Right cardiac atrium (tissue), 5 donors: ENCODE data around the gene CROCC2. TPM values are rescaled to one million over a fixed set of nuclear protein-coding genes. Genes with fewer than 3 reads are reported as not detected.

Source experiments
- ATAC-seq, 2 donors: fragments of 200-7000 bp; cut with Tn5 transposase; one replicate each; pipeline versions ENCODE4 v1.8.0 to v1.9.1; 2020; ENCODE audit warnings: moderate library complexity in 2 of 2, mild to moderate bottlenecking in 1 of 2
- DNase-seq, 3 donors: peaks; one replicate each; pipeline ENCODE4 v3.0.0-alpha.2; 2020
- H3K27ac ChIP-seq: one replicate; pipeline ENCODE4 v1.5.1; 2013; ENCODE audit warnings: mild to moderate bottlenecking, low read length, control low read depth, moderate library complexity
- H3K27me3 ChIP-seq: one replicate; pipeline ENCODE4 v1.6.1; 2013; ENCODE audit not compliant: control insufficient read depth, insufficient read depth
- H3K4me1 ChIP-seq: one replicate; pipeline ENCODE4 v1.6.1; 2013; ENCODE audit warnings: low read length; ENCODE audit not compliant: control insufficient read depth, insufficient read depth
- H3K4me3 ChIP-seq: one replicate; pipeline ENCODE4 v1.5.1; 2013; ENCODE audit warnings: low read length, control low read depth
- H3K9me3 ChIP-seq: one replicate; pipeline ENCODE4 v1.6.1; 2013; ENCODE audit warnings: low read length; ENCODE audit not compliant: control insufficient read depth
- WGBS: extraction: QIAGEN DNeasy Blood & Tissue Kit; methylation state at CpG from one replicate; pipeline ENCODE4 v1.1.7; 2013; 5-methylcytosine and 5-hydroxymethylcytosine counted together
- intact Hi-C, 4 donors: fragments of 100-400 bp; cut with DNase I; formaldehyde crosslinking; loops; one replicate each; pipeline versions ENCODE4 v1.11.0 to v1.14.0; 2022 to 2023
- polyA plus RNA-seq: library from polyadenylated mRNA; stranded (reverse); fragments of 200-250 nt; gene quantifications from one replicate; pipeline ENCODE4 v1.2.3, GENCODE V29; 2013
- total RNA-seq, 4 donors: library from RNA; stranded (reverse); fragmentation: NEBNext Ultra II Directional; extraction: Animal tissue kit (Norgen Biotek cat#: 25700); gene quantifications; one replicate each; pipeline ENCODE4 v1.2.1, GENCODE V29; 2021
- donor health status: healthy with polysubstance abuse.
- donor health status: DM: no; HTN: yes; CAD: no.
- donor health status: DM: no; HTN: no; CAD: no.
- donor health status: DM: no; HTN: yes; CAD: no; lungs with severe emphysema.
- donor health status: DM: yes; HTN: yes; CAD: no.

The CROCC2 gene
- total and polyA plus RNA-seq, 5 donors, result 0.03 TPM; not detected in 4

DNA sequence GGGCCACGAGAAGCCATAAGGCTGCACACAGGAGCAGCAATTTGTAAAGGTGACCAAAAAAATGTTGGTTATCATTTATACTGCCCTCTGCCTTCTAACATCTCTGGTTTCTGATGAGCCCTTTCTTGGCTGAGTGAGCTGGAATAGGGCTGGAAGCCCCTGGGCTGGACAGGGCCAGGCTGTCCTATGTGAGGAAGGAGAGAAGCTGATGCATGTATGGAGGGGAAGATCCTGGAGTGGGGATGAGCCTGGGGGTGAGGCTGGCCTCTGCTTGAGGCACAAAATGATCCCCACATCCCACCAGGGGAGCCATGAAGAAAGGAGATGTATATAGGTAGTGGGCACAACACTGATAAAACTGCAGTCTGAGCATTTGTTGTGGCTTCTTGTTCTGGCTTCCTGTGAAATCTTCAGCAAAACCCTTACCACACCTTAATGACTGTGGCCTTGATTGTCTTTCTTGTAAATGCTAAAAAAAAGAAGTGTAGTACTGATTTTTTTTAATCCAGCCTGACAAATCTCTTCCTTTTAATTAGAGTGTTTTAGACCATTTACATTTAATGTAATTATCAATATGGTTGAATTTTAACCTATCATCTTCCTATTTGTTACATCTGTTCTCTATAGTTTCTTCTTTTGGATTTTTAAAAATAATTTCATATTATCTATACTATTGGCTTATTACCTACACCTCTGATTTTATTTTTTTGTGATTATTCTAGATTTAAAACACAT lies 97.9 kb downstream of the CROCC2 start:
- ATAC-seq (no peak), DNase-seq (no peak)
- WGBS, result 100% methylated on average over 1 of the region's 1 CpG
- Histone ChIP-seq H3K27ac (no peak overlapping the region), H3K4me1 (no peaks in the 10 kb centered on the region), H3K27me3 (no peaks in the 10 kb centered on the region), H3K9me3 (peaks cover 6% of the 10 kb centered on the region), H3K4me3 (no peak overlapping the region)
- intact Hi-C loops, result no loop called here

DNA sequence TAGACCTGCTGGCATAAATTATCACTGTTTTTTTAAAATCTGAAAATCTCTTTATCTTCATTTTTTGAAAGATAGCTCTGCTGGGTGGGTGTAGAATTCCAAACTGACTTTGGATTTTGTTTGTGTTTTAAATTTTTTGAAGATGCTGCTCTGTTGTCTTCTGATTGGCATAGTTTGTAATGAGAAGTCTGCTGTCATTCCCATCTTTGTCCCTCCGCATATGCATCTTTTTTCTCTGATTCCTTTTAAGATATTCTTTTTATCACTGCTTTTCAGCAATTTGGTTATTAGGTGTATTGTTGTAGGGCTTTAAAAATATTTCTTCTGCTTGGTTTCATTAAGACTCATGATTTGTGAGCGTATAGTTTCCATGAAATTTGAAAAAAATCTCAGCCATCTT lies 99.4 kb downstream of the CROCC2 start:
- peaks cover 6% of the 10 kb centered on the region for H3K9me3 ChIP-seq
- 97% methylated on average over 2 of the region's 2 CpGs for WGBS
- no peak for ATAC-seq
- no peaks in the 10 kb centered on the region for H3K4me1 ChIP-seq
- intact Hi-C loops, result no loop called here
- H3K4me3 ChIP-seq, result no peak overlapping the region
- H3K27me3 ChIP-seq, result no peaks in the 10 kb centered on the region
- no peak overlapping the region for H3K27ac ChIP-seq
- no peak for DNase-seq

DNA sequence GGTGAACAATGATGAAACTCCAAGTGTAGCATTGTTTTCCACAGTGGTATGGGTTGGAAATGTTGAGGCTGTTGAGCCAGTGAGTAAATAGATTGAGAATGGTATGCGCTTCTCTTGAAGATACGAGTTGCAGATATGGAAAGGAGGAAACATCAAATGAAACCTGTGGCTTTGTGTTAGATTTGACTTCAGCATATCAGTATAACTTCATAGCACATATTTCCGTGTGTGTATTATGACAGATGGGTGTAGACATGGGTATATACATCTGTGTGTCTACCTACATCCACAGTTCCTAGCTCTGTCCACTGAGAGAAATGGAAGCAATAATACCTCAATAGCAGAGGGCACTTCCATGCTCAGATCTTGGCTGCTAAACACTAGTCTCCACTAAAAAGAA lies 100.3 kb downstream of the CROCC2 start:
- Histone ChIP-seq H3K9me3 (peaks cover 6% of the 10 kb centered on the region), H3K27ac (no peak overlapping the region), H3K4me1 (no peaks in the 10 kb centered on the region), H3K27me3 (no peaks in the 10 kb centered on the region), H3K4me3 (no peak overlapping the region)
- intact Hi-C loops, result no loop called here
- WGBS, result 91% methylated on average over 3 of the region's 3 CpGs
- no peak for DNase-seq
- no peak for ATAC-seq

DNA sequence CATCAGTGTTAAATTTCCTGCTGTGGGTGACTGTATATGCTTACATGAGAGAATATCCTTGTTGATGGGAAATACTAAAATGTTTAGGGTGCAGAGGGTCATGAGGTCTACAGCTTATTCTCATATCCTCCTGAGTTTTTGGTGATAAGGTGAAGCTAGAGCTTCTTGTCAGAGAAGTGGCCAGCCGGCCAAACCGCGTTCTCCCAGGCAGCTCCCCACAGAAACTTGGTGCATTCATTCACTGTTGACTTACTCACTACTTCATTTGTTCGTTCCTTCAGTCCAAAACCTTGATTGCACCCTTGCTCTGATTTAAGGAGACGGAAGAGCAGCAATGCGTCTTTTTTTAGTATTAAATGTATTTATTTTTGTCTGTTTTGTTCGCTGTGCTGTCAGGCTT lies 101.0 kb downstream of the CROCC2 start:
- Histone ChIP-seq H3K27ac (no peak overlapping the region), H3K4me3 (no peak overlapping the region), H3K9me3 (peaks cover 6% of the 10 kb centered on the region), H3K27me3 (no peaks in the 10 kb centered on the region), H3K4me1 (no peaks in the 10 kb centered on the region)
- DNase-seq, result no peak
- ATAC-seq, result no peak
- WGBS, result 94% methylated on average over 7 of the region's 7 CpGs
- intact Hi-C loops, result no loop called here

DNA sequence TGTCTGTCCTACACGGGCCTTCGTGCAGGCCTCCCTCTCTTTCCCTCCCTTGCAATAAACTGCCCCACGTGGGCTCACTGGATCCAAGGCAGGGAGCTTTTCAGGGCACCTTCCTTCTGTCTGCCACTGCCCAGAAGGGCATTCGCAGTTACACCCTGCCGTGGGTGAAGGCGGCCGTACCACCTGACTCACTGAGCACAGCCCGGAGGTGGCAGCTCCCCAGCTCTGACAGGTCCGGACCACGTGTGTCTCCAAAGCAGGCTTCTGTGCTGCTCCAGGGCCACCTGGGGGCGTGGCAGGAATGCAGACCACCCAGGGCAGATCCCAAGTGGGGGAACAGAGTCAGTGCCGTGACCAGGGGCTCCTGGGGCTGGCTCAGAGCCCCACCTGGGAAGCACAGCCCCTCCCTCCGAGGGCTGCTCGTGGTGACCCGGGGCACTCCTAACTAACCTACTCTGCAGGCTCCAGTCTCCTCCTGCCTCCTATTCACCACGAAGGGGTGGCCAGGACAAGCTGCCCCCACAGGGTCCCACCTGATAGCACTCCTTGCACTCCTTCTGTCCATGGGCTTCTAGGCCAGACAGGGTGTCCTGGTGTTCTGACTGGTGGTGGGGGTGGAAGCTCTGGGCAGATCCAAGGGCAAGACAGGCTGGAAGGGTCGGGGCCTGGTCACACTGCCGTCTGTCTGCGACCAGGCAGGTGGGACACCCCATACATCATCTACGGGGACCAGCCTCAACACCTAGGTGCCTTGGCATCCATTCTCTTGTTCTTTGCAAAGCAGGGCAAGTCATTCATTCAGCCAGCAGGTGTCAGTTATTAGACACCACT lies 102.0 kb downstream of the CROCC2 start:
- H3K9me3 ChIP-seq, result peaks cover 6% of the 10 kb centered on the region
- no peaks in the 10 kb centered on the region for H3K4me1 ChIP-seq
- H3K4me3 ChIP-seq, result no peak overlapping the region
- H3K27ac ChIP-seq, result no peak overlapping the region
- H3K27me3 ChIP-seq, result no peaks in the 10 kb centered on the region
- peak; percentile 35 to 45 for ATAC-seq
- intact Hi-C loops, result no loop called here
- peak in 2 of 3 donors; percentile 69 to 75 for DNase-seq
- WGBS, result 80% methylated on average over 20 of the region's 20 CpGs

DNA sequence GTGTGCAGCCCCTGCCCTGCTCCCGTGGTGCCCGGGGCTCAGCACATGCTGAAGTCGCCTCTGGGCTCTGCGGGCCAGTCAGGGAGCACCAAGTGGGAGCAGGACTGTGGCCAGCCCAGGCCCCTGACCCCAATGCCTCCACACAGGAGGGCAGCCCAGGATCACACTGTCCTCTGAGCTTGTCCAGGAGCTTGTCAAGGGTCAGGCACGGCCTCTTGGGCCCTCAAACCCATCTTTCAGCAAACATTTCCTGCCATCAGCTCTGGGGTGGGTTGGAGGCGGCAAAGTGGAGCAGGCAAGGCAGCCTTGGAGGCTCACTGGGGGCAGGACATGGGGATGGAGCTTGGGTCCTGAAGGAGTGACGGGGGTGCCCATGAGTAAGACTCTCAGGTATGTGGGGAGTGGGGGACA lies 102.6 kb downstream of the CROCC2 start:
- ATAC-seq (no peak), DNase-seq (no peak)
- peaks cover 2% of the 10 kb centered on the region for H3K9me3 ChIP-seq
- H3K4me3 ChIP-seq, result no peak overlapping the region
- H3K27me3 ChIP-seq, result no peaks in the 10 kb centered on the region
- WGBS, result 93% methylated on average over 7 of the region's 7 CpGs
- no peaks in the 10 kb centered on the region for H3K4me1 ChIP-seq
- H3K27ac ChIP-seq, result no peak overlapping the region
- intact Hi-C loops, result no loop called here

DNA sequence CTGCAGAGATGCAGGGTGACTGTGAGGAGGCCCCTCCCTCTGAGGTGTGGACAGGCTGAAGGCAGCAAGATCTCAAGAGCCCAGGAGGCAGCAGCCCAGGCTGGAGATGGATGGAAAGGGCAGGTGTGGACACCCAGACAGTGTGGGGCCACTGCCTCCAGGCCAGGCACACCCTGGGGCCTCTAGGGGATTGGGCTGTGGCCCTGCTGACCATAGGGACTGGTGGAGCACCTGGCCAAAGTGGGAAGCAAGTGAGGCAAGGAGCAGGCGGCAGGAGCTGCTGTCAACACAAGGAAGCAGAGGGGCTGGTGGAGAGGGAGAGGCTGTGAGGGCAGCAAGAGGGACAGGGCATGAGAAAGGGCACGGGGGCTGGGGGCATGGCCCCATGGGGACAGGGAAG lies 103.1 kb downstream of the CROCC2 start:
- H3K9me3 ChIP-seq, result no peaks in the 10 kb centered on the region
- WGBS, result 78% methylated on average over 2 of the region's 2 CpGs
- H3K4me3 ChIP-seq, result no peak overlapping the region
- DNase-seq (no peak), ATAC-seq (peak; percentile 3 to 4)
- no peaks in the 10 kb centered on the region for H3K4me1 ChIP-seq
- intact Hi-C loops, result no loop called here
- H3K27me3 ChIP-seq, result no peaks in the 10 kb centered on the region
- H3K27ac ChIP-seq, result no peak overlapping the region

DNA sequence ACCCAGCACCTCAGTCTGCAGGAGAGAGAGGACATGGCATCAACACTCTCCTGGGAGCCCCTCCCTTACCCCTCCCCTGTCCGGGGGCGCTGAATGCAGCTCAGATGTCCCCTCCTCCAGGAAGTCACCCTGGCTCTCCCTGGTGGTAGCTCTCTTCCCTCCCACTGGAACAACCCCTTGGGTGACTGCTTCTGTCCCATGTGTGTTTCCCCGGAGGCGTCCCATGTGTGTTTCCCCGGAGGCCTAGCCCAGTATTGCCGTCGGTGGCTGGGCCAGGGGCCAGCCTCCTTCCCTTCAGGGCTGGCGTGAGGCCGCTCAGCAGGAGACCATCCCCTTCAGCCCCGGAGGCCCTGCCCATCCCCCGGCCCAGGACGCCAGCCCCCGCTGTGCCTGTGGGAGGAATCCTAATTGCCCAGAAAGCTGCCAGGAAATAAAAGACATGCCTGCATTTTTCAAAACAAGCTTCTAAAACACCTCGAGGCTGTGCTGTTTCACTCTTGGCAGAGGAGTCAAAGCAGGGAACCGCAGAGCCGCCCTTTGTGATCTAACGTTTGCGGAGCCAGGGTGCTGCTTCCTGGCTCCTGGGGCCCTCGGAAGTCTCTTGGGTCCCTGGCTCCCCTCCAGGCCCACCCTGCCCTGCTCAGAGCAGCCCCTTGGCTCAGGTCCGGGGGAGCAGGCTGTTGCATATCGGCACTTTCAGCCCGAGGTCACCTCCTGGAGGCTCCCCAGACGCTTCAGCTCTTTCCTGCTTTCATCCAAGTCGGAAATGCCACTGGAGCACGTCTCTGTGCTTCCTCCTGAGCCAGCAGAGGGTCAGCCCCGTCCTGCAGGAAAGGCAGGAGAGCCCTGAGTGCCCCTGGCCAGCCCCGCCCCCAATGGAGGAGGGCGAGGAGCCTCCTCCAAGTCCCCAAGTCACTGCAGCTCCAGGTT lies 103.7 kb downstream of the CROCC2 start:
- H3K27ac ChIP-seq, result peak overlapping the region; percentile 10
- H3K4me1 ChIP-seq, result no peaks in the 10 kb centered on the region
- DNase-seq (peak; percentile 60 to 85 (median 85)), ATAC-seq (peak; percentile 72 to 76)
- no peaks in the 10 kb centered on the region for H3K27me3 ChIP-seq
- WGBS, result 10% methylated on average over 28 of the region's 28 CpGs
- no peaks in the 10 kb centered on the region for H3K9me3 ChIP-seq
- H3K4me3 ChIP-seq, result peak overlapping the region; percentile 8
- intact Hi-C loops, result no loop called here

DNA sequence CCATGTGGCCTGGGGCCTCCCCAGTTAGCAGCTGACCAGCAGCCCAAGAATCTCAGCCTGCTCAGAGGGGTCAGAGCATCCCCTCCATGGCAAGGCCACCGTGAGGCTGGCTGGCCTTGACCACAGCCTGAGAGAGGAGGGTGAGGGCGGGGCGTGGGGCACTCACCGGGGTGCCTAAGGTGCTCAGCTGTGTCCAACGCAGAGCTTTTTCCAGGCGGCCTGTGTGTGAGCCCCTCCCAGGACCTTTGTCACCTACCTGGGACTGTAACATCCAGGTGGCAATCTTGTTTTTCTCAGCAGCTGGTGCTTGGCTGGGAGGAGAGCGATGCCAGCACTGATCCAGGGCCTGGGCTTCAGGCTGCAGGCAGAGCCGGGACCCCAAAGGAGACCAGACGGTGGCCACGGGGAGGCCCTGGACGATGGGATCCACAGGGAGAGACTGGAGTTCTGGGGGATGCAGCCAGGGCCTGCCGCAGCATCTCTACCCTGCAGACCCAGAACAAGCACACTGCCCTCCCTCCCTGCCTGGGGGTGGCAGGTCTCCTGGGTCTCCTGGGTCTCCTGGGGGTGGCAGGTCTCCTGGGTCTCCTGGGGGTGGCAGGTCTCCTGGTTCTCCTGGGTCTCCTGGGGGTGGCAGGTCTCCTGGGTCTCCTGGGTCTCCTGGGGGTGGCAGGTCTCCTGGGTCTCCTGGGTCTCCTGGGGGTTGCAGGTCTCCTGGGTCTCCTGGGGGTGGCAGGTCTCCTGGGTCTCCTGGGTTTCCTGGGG lies 104.6 kb downstream of the CROCC2 start:
- Histone ChIP-seq H3K27ac (no peak overlapping the region), H3K4me1 (no peaks in the 10 kb centered on the region), H3K9me3 (no peaks in the 10 kb centered on the region), H3K27me3 (no peaks in the 10 kb centered on the region), H3K4me3 (no peak overlapping the region)
- ATAC-seq (peak; percentile 4 to 6), DNase-seq (peak in 2 of 3 donors; percentile 33 to 53)
- intact Hi-C loops, result no loop called here
- 79% methylated on average over 12 of the region's 12 CpGs for WGBS

DNA sequence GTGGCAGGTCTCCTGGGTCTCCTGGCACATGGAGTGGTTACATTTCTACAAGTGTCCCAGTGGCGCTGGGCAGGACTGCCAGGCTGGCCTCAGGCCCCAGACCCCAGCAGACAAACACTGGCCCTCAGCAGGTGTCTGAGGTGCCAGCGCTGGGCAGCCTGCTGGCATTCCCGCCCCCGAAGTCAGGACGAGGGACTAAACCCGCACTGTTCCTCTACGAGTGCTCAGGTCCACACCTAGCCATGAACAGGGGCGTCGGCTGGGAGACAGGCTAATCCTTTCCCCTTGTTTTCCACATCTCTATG lies 105.1 kb downstream of the CROCC2 start:
- Histone ChIP-seq H3K4me1 (no peaks in the 10 kb centered on the region), H3K27me3 (no peaks in the 10 kb centered on the region), H3K27ac (no peak overlapping the region), H3K9me3 (no peaks in the 10 kb centered on the region), H3K4me3 (no peak overlapping the region)
- no peak for ATAC-seq
- WGBS, result 88% methylated on average over 9 of the region's 9 CpGs
- peak in 2 of 3 donors; percentile 35 to 37 for DNase-seq
- intact Hi-C loops, result no loop called here
